GM19043 (cell line): ENCODE measurements around the gene IL31RA.

Experiments used
- ATAC-seq: cut with Tn5 transposase; IDR thresholded peaks from one replicate; pipeline ENCODE4 v1.9.1; 2021; ENCODE audit warnings: low read depth; ENCODE audit not compliant: unreplicated experiment

The IL31RA gene

DNA sequence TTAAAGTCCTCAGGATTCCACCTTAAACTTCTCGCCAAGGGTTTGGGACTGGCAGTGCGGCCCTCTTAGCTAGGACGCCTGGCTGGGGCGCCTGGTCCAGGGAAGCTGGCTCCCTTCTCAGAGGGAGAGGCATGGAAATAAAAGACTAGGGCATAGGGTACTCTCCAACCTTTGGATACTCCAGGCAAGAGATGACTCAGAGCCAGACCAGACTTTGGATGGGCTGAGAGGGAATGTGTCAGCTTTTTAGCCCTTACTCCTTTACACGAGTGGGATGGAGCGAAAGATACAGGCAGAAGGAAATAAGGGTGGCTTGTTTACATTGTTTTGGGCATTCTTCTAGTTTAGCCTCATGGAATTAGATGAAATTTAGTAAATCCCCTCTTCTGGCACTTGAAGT is 48.2 kb downstream of the IL31RA start:
- ATAC-seq = no peak

- ATAC-seq = no peak
Observed at GRCh38 chr5:55900068-55900467, 48.9 kb downstream of the IL31RA start.

GRCh38 chr5:55900776-55901175 is 49.6 kb downstream of the IL31RA start:
- ATAC-seq = no peak

DNA sequence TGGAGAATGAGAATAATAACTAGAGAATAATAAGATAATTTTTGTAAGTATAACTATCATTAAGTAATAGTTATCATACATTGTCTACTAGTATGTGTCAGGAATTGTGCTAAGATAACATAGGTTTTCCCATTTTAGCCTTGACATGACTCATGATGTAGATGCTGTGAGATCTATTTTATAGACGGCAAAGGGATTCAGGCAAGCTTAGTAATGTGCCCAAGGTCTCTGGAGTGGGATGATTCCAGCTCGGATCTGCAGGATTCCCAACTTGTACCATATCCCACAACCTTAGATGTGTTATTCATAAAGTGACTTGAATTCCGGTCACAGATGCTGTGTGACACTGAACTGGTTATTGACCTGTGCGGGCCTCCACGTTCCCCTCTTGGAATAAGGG is 51.5 kb downstream of the IL31RA start:
- ATAC-seq = no peak

DNA sequence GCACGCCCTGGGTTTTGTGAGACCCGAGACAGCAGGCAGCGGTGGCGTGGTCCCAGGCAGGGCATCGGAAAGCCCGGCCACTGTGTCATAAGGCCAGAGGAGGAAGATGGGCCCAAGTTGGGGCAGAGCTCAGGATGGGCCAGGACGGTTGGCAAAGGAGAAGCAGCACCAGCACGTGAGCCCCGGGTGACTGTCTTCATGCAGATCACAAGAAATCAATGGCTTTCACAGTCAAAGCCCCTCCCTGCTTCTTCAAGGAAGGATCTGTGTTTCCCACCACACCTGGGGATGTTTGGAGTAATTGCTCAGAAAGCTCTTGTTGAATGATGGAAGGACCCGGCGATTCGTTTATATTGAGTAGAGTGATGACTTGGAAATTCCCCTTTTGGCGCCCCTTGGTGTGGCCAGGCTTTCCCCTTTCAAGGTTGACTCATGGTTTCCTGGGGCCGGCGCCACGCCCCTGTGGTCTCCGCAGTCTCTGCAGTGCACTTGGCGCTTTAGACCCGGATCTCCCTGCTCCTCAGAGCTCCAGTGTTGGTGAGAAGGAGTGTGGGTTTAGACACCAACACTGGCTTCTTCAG is 52.1 kb downstream of the IL31RA start:
- peak; percentile 96 for ATAC-seq

- no peak for ATAC-seq
Observed at GRCh38 chr5:55904152-55904551, 53.0 kb downstream of the IL31RA start.

DNA sequence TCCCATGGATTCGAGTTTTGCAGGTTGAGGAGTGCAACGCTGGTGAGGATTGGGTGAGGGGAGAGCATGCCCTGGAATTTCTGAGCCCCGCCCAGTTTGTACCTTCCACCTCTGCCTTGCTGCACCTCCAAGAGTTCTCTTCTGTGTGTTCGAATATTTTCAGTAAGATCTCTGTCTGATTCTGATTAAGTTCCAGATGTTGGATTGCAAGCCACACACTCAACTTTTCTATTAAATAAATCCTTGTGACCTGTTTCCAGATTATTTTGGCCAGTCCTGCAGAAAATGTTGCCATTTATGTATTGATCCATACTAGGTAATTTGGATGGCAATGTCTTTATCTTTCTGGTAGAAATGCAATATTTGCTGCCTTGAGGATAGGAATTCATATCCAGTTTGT is 54.1 kb downstream of the IL31RA start:
- ATAC-seq = no peak

GRCh38 chr5:55907927-55908326 is 56.8 kb downstream of the IL31RA start:
- ATAC-seq = no peak

GRCh38 chr5:55908804-55909203 is 57.6 kb downstream of the IL31RA start:
- ATAC-seq = no peak

DNA sequence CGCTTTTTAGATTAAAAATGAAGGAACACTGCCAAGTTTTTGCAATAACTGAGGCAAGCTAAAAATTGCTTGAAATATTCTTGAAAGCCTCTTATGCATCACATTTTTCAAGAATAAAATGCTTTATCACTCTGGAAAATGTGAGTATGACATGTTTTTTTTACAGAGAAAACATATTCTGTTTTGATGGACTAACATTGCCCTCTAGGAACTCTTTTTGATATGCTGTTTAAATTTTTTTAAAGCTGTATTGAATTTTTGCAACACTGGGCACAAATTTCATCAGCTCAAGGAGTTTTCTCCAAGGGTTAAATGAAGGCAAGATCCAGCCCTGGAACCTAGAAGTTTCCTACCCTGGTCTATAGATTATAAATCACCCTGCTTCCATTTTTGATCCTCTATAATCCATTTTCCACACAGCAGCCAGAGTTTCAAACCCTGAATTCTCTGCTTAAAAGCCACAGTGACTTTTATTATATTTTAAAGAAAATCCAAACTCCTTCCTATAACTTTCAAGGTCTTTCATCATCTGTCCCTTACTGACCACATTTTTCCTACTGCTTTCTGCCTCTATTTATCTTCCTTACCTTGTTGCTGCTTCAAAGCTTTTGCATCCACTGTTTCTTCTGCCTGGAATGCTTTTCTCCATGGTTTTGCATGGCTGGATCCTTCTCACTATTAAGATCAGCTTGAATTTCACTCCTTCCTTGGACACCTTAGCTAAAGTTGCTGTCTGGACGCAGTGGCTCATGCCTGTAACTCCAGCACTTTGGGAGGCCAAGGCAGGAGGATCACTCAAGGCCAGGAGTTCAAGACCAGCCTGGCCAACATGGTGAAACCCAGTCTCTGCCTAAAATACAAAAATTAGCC is 60.9 kb downstream of the IL31RA start:
- ATAC-seq = no peak

DNA sequence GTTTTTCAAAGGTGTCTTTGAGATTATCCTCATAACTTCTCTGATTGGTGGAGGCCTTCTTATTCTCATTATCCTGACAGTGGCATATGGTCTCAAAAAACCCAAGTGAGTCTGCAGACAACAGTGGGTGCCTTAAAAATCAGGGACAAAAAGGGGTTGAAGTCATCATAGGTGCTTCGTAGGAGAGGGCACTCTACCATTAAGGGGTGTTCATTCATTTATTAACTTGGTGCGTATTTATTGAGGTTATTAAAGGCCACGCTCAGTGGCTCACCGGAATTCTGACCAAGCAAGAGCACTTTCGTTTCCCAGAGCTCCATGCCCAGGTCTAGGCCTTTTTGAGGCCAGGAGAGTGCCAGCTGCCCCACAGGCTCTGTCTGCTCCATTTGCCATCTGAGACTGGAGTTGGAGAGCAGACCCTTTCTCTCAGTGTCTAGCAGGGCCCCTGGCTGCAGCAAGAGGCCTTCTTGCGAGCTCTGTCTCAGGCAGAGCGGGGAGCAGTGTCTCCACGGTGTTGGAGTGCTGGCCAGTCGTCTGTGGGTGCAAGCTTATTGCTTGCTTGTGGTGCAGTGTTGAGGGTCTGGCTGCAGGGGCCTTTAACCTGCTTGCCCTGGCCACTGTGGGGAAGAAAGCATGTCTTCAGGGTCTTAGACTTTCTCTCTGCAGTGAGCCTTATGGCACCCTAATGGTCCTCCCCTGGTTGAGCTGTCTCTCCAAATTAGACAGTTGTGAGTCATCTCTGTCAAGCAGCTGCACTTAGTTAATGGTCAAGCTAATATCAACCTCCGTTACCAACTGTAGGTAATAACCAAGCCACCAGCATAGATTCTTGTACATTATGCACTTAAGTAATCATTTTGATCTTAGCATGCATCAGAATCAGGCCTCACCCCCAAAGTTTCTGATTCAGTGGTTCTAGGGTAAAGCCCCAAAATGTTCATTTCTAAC is 62.6 kb downstream of the IL31RA start:
- ATAC-seq = peak; percentile 97

GRCh38 chr5:55914971-55915370 is 63.8 kb downstream of the IL31RA start:
- no peak for ATAC-seq

DNA sequence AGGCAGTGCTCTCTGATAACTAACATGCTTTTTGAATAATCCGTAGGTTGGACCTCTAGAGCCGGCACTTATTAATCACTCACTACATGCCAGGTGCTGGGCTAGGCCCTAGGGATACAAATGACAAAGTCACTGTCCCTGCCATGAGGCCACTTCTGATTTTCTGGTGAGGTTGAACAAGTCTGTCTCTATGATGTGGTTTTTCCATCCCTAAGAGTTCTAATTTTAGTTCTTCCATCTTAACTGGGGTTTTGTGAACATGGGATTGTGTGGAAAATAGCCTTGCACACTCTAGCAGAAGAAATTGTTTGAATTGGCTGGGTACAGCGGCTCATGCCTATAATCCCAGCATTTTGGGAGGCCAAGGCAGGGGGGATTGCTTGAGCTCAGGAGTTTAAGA is 64.6 kb downstream of the IL31RA start:
- ATAC-seq = no peak

GRCh38 chr5:55916986-55917385 is 65.8 kb downstream of the IL31RA start:
- ATAC-seq = no peak

DNA sequence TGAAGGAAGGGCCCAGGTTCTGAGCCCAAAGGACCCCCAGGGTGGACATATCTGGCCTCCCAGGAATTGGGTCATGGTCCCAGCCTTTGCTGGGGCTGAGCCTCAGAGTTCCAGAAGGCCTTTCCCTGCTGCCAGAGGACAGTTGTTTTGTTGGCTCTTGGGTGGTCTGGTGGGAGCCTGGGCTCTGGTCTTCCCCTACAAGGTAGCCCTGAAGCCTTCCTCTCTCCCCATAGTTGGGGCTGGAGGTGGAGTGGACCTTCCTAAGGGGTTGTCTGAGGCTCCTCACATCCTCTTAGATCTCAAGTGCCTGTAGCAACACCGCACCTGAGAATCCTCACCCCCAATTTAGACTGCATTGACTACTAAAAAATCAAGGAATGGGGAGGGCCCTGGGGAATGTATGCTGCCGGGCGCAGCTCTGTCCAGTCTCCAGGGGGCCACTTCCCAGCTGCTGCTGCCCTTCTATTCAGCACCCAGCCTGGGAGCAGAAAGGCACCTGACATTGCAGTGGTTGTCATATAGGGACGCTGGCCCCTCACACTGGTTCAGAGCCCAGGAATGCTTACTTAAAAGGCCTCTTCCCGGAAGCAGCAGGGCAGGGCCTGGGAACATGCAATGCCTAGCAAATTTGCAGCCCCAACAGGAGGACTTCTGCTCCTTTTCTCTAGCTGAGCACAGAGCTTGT is 66.4 kb downstream of the IL31RA start:
- ATAC-seq = no peak

- no peak for ATAC-seq
Observed at GRCh38 chr5:55918087-55919035, 67.2 kb downstream of the IL31RA start.

DNA sequence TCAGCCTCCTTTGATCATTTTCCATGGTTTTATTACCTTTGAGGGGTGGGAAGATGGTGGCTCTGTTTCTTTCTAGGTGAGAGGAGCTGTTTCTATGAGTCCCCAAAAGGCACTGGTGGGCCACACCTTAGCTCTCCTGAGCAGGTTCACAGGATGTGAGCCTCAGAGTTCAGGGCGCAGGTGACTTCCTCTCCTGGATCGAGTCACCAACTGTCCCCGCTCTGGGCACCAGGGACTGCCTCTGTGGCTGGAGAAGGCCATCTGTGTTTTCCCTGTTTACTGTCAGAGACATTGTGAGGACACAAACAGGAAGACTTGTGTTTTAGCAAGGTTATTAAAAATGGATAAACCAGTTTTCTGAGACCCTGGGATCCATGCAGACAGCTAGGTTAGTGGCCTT is 68.5 kb downstream of the IL31RA start:
- ATAC-seq = no peak

- ATAC-seq = no peak
Observed at GRCh38 chr5:55920784-55921183, 69.6 kb downstream of the IL31RA start.

DNA sequence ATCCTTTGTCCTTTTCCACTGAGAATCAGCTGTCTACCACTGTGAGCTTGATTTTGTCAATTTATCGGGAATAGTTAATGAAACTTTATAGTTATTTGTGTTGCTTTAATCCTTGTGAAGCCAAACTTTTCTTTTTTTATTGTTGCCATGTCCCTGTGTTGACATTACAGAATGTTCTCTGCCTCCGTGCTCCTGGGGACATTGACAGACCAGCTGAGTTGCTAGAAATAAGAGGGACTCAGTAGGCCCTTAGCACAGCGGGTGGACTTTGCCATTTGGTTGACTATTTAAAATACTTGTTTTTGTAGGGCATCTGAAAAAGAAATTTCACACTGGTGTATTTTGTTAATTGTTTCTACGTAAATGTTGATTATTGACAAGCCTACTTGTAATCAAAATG is 70.5 kb downstream of the IL31RA start:
- ATAC-seq = no peak
